PC-3 (cell line): ENCODE measurements around the gene MIGA1. TPM values are rescaled to one million over a fixed set of nuclear protein-coding genes. Genes with fewer than 3 reads are reported as not detected.

ENCODE experiments used
- ATAC-seq: fragments of 200-7000 bp; cut with Tn5 transposase; 2 replicates; pipeline ENCODE4 v1.9.1; 2020; ENCODE audit warnings: mild to moderate bottlenecking, moderate library complexity
- BruUV-seq: library from RNA; stranded (reverse); fragments of 400-500 nt; replicated peaks from 2 replicates; lab custom pipeline; 2021; lab: Mats Ljungman, UMichigan
- CTCF ChIA-PET: fragments of 300-600 bp; sonication (Branson Sonifier 250); formaldehyde crosslinking; loops from one replicate; lab custom pipeline; 2022; ENCODE audit warnings: antibody characterized with exemption; lab: Charles Lee
- POLR2A ChIA-PET: fragments of 300-600 bp; sonication (Branson Sonifier 250); formaldehyde crosslinking; loops from one replicate; lab custom pipeline; 2022; ENCODE audit warnings: antibody characterized with exemption; ENCODE audit not compliant: unreplicated experiment; lab: Charles Lee
- DNase-seq: peaks from one replicate; pipeline ENCODE4 v3.0.0-alpha.2; 2015
- H2AFZ ChIP-seq: fragments of 300-600 bp; sonication (generic); 2 replicates; pipeline ENCODE4 v1.6.0; 2016; ENCODE audit warnings: antibody characterized with exemption, low read length
- H3F3A ChIP-seq: fragments of 300-600 bp; sonication (generic); one replicate; pipeline ENCODE4 v1.6.0; 2017; ENCODE audit warnings: antibody characterized with exemption, low read length, control low read depth, mild to moderate bottlenecking; ENCODE audit not compliant: unreplicated experiment
- H3K27ac ChIP-seq: fragments of 300-600 bp; sonication (generic); 2 replicates; pipeline ENCODE4 v1.5.1; 2016; ENCODE audit warnings: mild to moderate bottlenecking, low read length
- H3K27me3 ChIP-seq: fragments of 300-600 bp; sonication (generic); 2 replicates; pipeline ENCODE4 v1.6.1; 2016; ENCODE audit warnings: low read length, mixed read lengths
- H3K36me3 ChIP-seq: fragments of 300-600 bp; sonication (generic); 2 replicates; pipeline ENCODE4 v1.6.1; 2016; ENCODE audit warnings: low read depth, mixed run types, low read length, mixed read lengths
- H3K4me1 ChIP-seq: fragments of 300-600 bp; sonication (generic); 2 replicates; pipeline ENCODE4 v1.5.1; 2016; ENCODE audit warnings: low read length; ENCODE audit not compliant: insufficient read depth
- H3K4me2 ChIP-seq: fragments of 300-600 bp; sonication (generic); 2 replicates; pipeline ENCODE4 v1.6.0; 2016; ENCODE audit warnings: low read length
- H3K4me3 ChIP-seq: fragments of 300-600 bp; sonication (generic); 2 replicates; pipeline ENCODE4 v1.5.1; 2016; ENCODE audit warnings: mild to moderate bottlenecking, low read length, mixed read lengths
- H3K79me2 ChIP-seq: fragments of 300-600 bp; sonication (generic); 2 replicates; pipeline ENCODE4 v1.6.1; 2017; ENCODE audit warnings: low read length, mixed read lengths
- H3K9ac ChIP-seq: fragments of 300-600 bp; sonication (generic); 2 replicates; pipeline ENCODE4 v1.6.0; 2016; ENCODE audit warnings: mild to moderate bottlenecking, low read length
- H3K9me2 ChIP-seq: fragments of 300-600 bp; sonication (generic); replicated peaks from 2 replicates; pipeline ENCODE4 v1.6.1; 2016; ENCODE audit warnings: mixed run types, low read length, mixed read lengths
- H3K9me3 ChIP-seq: fragments of 300-600 bp; sonication (generic); 2 replicates; pipeline ENCODE4 v1.6.1; 2016; ENCODE audit warnings: low read length, mixed read lengths
- H4K20me1 ChIP-seq: fragments of 300-600 bp; sonication (generic); 2 replicates; pipeline ENCODE4 v1.6.1; 2016; ENCODE audit warnings: low read length, mixed read lengths
- EZH2 ChIP-seq: fragments of 300-600 bp; sonication (generic); IDR thresholded peaks from one replicate; pipeline ENCODE4 v1.6.1; 2017; ENCODE audit warnings: antibody characterized with exemption, mild to moderate bottlenecking, low read length; ENCODE audit not compliant: unreplicated experiment
- EZH2phosphoT487 ChIP-seq: fragments of 300-600 bp; sonication (generic); IDR thresholded peaks from 2 replicates; pipeline ENCODE4 v1.6.1; 2018; ENCODE audit warnings: mild to moderate bottlenecking, antibody characterized with exemption, low read length, borderline replicate concordance
- intact Hi-C: fragments of 100-400 bp; cut with micrococcal nuclease; formaldehyde crosslinking; loops from 2 replicates; pipeline ENCODE4 v1.9.0; 2023
- total RNA-seq: library from RNA; depleted of rRNA; stranded (reverse); fragments of >200 nt; gene quantifications from 2 replicates; pipeline ENCODE4 v1.2.3, GENCODE V29; 2014
- TF ChIP-seq, protein P1 (sequence below): fragments of 300-600 bp; sonication (generic); conservative IDR thresholded peaks from 2 replicates; pipeline ENCODE4 v1.5.1; 2017; ENCODE audit warnings: antibody characterized with exemption, low read depth, mild to moderate bottlenecking, low read length

Gene MIGA1
- total RNA-seq, 1 experiment from 2014 or later = 6.5 TPM

DNA sequence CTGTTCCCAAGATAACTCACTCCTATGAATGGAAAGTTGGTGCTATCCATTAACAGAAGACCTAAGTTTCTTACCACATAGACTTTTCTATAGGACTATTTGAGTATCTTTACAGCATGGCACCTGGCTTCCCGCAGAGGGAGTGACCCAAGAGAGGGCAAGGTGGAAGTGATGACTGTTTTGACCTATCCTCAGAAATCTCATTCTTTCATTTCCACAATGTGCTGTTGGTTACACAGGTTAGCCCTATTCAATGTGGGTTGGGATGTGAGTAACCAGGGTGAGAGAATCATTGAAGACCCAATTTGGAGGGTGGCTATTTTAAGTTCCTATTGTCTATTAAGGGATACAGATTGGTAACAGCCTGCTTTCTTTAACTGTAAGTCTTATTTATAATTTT is 70.6 kb downstream of the MIGA1 start:
- BruUV-seq = no TSS peak
- no peak overlapping the region for H3K9ac ChIP-seq
- no peak for TF ChIP-seq EZH2
- TF ChIP-seq, protein P1, sequence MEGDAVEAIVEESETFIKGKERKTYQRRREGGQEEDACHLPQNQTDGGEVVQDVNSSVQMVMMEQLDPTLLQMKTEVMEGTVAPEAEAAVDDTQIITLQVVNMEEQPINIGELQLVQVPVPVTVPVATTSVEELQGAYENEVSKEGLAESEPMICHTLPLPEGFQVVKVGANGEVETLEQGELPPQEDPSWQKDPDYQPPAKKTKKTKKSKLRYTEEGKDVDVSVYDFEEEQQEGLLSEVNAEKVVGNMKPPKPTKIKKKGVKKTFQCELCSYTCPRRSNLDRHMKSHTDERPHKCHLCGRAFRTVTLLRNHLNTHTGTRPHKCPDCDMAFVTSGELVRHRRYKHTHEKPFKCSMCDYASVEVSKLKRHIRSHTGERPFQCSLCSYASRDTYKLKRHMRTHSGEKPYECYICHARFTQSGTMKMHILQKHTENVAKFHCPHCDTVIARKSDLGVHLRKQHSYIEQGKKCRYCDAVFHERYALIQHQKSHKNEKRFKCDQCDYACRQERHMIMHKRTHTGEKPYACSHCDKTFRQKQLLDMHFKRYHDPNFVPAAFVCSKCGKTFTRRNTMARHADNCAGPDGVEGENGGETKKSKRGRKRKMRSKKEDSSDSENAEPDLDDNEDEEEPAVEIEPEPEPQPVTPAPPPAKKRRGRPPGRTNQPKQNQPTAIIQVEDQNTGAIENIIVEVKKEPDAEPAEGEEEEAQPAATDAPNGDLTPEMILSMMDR = no peak
- no peak for TF ChIP-seq EZH2phosphoT487
- DNase-seq = no peak
- H4K20me1 ChIP-seq = no peaks in the 10 kb centered on the region
- H3K4me2 ChIP-seq = no peak overlapping the region
- H3K9me3 ChIP-seq = no peaks in the 10 kb centered on the region
- ChIA-PET POLR2A (no interaction called here), CTCF (no interaction called here)
- no peaks in the 10 kb centered on the region for H3F3A ChIP-seq
- no peak overlapping the region for H2AFZ ChIP-seq
- no peak overlapping the region for H3K27ac ChIP-seq
- no peak for ATAC-seq
- H3K79me2 ChIP-seq = no peaks in the 10 kb centered on the region
- H3K4me1 ChIP-seq = no peaks in the 10 kb centered on the region
- H3K4me3 ChIP-seq = no peak overlapping the region
- intact Hi-C loops = no loop called here
- H3K36me3 ChIP-seq = no peaks in the 10 kb centered on the region
- no peaks in the 10 kb centered on the region for H3K27me3 ChIP-seq
- no peaks in the 10 kb centered on the region for H3K9me2 ChIP-seq

DNA sequence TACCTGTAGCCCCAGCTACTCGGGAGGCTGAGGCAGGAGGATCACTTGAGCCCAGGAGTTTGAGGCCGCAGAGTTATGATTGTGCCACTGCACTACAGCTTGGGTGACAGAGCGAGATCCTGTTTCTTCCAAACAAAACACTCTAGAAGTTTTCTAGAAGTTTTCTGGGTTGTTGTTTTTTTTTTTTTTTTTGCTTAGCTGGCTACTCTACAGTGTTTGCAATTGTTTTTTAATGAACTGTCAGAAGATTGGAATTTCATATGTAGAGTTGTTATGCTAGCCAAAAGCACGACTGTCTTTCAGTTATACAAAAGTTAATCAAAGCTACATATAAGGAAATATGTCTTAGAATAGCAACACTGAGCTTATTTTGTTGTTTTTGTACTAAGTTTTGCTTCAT is 78.1 kb downstream of the MIGA1 start:
- BruUV-seq = no TSS peak
- Histone ChIP-seq H3F3A (no peaks in the 10 kb centered on the region), H3K4me2 (no peak overlapping the region), H3K36me3 (peaks cover 3% of the 10 kb centered on the region; the same call in 1 of the 2 replicates), H3K79me2 (no peaks in the 10 kb centered on the region), H3K4me1 (no peaks in the 10 kb centered on the region), H3K27ac (no peak overlapping the region), H3K9ac (no peak overlapping the region), H3K9me3 (no peaks in the 10 kb centered on the region), H2AFZ (no peak overlapping the region), H3K4me3 (no peak overlapping the region), H3K9me2 (no peaks in the 10 kb centered on the region), H4K20me1 (no peaks in the 10 kb centered on the region), H3K27me3 (no peaks in the 10 kb centered on the region)
- POLR2A ChIA-PET = no interaction called here
- CTCF ChIA-PET = interaction anchor here (0.7 kb wide), 1 partner anchor 825 kb away, joined by 12 read pairs; no protein-coding TSS in a partner anchor
- TF ChIP-seq EZH2phosphoT487 (no peak), EZH2 (no peak)
- TF ChIP-seq, protein P1 = no peak
- ATAC-seq (peak; percentile 43), DNase-seq (no peak)
- intact Hi-C loops = no loop called here

DNA sequence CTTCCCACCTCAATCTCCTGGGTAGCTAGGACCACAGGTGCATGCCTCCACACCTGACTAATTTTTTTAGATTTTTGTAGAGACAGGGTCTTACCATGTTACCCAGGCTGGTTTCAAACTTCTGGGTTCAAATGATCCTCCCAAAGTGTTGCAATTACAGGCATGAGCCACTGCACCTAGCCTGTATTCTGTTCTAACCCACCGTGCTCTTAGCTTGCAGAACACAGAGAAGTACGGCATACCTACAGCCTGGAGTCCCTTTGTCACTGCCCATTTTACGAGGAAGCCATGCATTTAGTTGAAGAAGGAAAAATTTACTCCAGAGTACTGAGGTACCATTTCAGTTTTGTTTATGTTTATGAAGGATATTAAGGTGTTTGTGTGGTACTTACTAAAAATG is 79.3 kb downstream of the MIGA1 start:
- ATAC-seq = peak; percentile 18; the same call in 1 of the 2 replicates
- H4K20me1 ChIP-seq = no peaks in the 10 kb centered on the region
- H3K4me1 ChIP-seq = no peaks in the 10 kb centered on the region
- no peaks in the 10 kb centered on the region for H3K79me2 ChIP-seq
- ChIA-PET CTCF (no interaction called here), POLR2A (no interaction called here)
- no peaks in the 10 kb centered on the region for H3K9me3 ChIP-seq
- H3K4me2 ChIP-seq = no peak overlapping the region
- no peak overlapping the region for H3K4me3 ChIP-seq
- H3K27ac ChIP-seq = no peak overlapping the region
- intact Hi-C loops = no loop called here
- TF ChIP-seq EZH2phosphoT487 = no peak
- no peak for TF ChIP-seq EZH2
- TF ChIP-seq, protein P1 = no peak
- H3K27me3 ChIP-seq = no peaks in the 10 kb centered on the region
- H3K9me2 ChIP-seq = no peaks in the 10 kb centered on the region
- BruUV-seq = no TSS peak
- H3K9ac ChIP-seq = no peak overlapping the region
- DNase-seq = no peak
- H3K36me3 ChIP-seq = peaks cover 3% of the 10 kb centered on the region; the same call in 1 of the 2 replicates
- H2AFZ ChIP-seq = no peak overlapping the region
- no peaks in the 10 kb centered on the region for H3F3A ChIP-seq
